NCI-H446 treated with DMSO at 0.1 percent for 48 hours (cell line): Measurements from ENCODE around the gene TMEM179.

Experiments used
- DNase-seq: peaks from one replicate; lab custom pipeline; 2025; lab: John Stamatoyannopoulos, UW

The TMEM179 gene

DNA sequence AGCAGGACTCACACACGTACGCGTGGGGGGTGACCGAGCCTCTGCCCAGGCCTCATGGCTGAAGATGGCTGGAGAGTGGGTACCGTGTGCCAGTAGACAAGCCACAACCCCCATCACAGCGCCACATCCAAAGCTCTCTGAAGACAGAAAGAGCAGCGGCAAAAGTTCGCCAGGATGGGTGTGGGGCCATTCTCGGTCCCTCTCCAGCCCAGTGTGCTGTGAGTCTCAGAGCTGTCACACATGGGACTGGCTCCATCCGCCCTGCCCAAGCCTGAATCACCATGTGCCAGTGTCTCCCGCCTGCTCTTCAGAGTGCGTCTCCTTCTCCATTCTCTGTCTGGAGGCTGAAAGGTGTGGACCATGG lies 5.7 kb downstream of the TMEM179 start:
- no peak for DNase-seq

DNA sequence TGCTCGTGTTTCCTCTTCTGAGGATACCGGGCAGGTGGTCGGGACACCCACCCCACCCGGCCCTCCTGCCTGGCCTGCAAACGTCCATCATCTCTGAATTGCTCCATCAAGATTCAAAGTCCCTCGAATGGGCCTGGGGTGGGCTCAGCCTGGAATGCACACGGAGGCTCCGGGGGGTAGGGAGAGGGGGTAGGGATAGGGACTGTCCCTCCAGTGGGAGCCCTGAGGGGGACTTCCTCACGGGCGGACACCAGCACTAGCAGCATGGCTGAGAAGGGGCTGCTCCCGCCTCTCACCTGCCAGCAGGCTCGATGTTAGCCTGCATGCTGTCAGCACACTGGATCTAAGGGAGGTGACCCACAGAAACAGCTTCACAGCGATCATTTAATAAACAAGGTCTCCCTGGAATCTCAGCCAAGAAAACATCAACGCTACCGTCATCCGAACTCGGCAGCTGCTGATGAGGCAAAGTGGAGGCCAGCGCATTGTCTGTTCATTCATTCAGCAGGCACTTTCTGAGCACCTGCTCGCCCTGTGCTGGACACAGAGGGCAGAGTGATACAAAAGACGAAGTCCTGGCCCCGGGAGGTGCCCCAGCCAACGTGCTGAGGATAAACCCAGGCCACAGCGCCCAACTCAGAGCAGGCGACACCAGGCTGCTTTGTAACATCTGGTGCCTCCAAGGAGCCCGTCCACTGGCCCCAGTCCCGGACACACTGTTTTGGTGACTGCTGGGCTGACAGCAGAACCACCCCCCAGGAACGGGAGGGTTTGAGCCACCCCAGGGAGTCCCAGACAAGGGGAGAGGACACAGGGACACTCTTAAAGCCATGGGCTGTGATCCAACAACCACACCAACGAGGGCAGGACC lies 6.3 kb downstream of the TMEM179 start:
- DNase-seq, result peak; percentile 71

DNA sequence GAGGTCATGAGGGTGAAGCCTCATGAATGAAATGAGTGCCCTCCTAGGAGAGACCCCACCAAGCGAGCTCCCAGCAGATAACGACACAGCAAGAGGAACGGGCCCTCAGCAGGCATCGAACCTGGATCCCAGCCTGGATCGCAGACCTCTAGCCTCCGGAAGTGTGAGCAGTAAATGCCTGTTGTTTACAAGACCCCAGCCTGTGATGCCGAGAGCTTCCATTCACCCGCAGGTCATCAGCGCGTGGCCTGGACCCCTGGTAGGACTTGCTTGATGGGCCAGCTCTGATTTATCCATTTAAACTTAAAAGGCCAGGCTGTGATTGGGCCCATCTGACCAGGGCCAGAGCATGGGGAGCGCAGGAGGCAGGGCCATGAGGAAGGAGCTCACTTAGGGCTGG lies 7.0 kb downstream of the TMEM179 start:
- DNase-seq, result no peak

DNA sequence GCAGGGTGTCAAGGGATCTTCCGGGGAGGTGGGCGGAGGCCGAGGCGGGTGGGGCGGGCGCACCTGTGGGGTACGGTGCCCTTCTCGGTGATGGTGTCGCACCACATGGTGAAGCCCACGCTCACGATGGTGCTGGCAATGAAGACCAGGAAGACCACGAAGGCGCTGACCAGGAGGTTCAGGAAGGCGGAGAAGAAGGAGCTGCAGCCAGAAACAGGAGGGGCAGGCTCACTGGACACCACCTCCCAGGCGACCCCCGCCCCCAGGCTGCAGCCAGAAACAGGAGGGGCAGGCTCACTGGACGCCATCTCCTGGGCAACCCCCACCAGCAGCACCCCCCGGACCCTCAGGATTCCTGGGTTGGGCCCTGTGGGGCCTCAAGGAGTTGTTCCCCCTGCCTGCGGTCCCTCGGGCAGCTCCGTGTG lies 7.6 kb downstream of the TMEM179 start:
- no peak for DNase-seq

DNA sequence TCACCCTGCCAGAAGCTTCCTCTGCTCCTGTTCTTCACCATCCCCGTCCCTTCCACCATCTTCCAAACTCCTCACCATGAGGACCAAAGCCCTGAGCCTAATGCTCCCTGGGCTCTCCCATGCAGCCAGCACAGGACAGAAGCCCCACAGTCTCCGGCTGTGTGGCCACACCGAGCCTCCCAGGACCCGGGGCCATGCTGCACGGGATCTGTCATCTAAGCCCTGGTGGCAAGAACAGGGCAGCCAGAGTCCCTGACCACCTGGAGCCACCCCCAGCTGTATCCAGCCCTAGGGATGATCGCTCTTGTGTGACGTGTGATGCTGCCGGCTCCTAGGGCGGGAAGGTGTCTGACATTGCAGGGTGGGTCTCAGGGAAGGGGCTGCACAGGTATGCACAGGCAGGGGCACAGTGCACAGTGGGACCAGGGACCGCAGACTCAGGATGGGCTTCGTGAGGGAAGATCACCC lies 8.1 kb downstream of the TMEM179 start:
- DNase-seq, result no peak

DNA sequence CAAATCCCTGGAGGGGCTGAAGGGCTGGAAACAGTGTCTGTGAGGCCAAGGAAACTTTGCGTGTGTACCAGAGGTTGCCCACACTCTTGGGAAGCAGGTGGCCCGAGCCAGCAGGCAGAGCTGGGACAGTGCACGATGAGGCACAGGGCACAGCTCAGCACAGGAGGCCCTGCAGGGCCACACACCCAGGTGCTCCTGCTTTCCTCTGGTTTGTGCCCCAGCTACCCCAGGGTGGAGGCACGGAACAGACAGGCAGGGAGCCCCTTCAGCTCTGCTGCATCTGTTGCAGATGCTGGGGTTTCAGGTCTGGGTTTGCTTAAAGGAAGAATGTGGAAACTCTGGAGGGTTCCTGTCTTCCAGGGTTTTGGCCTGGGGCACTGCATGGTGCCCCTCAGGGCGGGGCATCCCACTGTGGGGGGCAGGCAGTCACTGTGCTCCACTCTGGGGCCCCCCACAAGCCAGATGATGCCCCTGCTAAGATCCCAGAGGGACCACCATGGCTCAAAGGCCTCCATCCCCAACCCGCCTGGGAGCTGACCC lies 8.6 kb downstream of the TMEM179 start:
- no peak for DNase-seq

DNA sequence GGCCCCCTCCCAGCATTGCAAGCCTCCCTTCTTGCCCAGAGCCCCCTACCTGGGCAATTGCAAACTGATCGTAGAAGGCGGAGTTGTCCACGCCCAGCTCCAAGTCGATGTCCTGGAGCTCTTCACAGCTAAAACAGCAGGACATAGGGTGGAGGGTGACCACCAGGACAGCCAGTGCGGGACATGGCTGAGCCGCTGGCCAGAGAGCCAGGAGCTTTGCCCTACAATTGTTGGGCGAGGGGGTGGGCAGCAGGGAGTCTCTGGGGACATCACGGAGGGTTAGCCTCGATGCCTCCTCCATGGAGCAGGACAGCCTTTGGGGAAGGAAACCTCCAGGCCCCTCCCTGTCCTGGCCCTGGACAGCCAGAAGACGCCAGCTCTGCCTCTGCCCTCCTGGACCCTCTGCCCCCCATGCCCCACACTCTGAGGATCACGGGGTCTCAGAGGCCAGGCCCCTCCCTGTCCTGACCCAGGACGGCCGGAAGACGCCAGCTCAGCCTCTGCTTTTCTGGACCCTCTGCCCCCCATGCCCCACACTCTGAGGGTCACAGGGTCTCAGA lies 9.4 kb downstream of the TMEM179 start:
- no peak for DNase-seq

DNA sequence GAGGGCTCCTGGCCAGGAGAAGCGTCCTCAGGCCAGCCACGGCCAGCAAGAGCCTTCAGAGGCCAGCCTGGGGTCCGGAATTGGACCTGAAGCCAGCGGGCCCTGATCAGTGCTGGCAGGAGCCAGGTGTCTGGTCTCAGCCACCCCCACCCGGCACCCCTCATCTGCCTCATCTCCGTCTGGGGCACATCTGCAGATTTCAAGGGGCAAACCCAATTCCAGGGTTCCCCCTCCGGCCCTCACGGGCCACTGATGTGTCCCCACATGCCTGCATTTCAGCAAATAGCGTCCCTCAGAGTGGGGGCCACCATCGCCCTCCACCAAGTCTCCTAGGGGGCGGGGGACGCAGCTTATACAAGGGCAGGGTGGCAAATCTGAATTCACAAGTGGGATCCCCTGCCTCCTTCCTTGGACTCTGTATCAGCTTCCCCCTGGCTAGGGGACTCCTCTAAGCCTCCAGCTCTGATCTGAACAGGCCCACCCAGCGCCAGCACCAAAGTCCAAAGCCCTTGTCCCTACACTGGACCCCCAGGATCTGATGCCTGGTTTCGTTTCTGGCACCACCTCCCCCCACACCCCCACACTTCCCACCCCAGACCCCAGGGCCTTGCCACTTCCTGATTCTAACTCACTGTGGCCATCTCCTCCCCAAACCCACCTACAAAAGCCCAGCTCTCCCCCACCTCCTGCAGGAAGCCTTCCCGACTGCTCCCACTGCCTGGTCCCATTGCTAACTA lies 10.1 kb downstream of the TMEM179 start:
- DNase-seq, result no peak

DNA sequence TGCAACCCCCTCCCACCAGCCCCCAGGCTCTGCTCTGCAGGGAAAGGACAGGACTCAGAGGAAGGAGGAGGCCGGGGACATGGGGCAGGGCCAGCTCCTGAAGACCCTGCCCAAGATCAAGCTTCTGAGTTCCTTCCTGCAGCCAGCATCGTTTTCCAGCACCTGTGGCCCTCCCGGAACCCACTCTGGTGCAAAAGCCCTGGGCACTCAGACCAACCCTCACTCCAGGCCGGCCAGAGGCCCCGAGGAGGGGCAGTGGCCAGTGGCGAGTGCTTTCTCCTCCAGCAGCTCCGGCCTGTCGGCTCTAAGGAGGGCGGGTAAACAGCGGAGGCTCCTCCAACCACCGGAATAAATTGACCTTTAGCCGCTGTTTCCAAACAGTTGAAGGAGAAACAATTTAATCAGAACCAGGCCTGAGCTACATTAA lies 10.8 kb downstream of the TMEM179 start:
- no peak for DNase-seq

DNA sequence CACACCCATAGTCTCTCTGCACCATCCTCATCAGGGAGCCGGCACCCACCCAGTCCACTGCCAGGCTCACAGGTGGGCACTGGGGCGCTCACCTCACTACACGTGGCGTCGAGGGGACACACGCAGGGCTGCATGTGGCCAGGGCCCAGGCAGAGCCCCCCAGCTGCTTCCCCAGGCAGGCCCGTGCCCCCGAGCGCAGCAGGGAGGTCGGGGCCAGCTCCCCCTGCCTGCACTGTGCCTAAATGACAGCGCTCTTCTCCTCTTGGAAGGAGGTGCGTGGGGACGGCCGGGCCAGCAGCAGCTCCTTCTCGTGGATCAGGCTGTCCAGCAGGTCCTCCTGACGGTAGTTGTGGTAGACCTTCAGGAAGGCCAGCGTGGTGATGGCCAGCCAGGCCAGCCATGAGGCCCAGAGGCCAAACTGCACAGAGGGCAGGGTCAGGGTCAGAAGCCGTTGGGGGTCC lies 11.3 kb downstream of the TMEM179 start:
- DNase-seq, result no peak

DNA sequence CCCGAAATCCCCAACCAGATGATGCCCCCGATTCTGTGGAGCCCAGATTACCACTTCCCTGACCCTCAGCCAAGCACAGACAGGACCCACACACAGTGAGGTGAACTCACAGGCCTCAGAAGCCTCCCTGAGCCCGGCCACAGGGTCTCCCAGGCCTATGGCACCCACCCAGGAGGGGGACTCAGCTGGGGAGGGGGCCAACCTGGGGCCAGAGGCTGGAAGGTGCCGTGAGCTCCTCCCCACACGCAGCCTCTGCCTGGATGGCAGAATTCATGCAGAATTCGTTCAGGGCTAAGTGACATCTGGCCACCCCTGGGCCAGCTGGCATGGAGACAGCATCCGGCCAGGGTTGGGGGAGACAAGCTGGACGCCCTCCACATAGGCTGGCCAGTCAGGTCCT lies 11.8 kb downstream of the TMEM179 start:
- no peak for DNase-seq

DNA sequence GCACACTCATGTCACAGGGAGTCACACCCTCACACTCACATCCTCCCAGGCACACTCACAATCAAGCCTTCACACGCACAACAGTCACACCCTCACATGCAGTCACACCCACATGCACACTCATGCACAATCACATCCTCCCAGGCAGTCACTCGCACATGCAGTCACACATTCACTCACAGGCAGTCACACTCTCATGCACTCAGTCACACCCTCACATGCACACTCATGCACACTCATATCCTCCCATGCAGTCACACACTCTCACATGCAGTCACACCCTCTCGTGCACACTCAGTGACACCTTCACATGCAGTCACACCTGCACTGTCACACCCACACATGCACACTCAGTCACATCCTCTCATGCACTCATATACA lies 12.3 kb downstream of the TMEM179 start:
- DNase-seq, result no peak

DNA sequence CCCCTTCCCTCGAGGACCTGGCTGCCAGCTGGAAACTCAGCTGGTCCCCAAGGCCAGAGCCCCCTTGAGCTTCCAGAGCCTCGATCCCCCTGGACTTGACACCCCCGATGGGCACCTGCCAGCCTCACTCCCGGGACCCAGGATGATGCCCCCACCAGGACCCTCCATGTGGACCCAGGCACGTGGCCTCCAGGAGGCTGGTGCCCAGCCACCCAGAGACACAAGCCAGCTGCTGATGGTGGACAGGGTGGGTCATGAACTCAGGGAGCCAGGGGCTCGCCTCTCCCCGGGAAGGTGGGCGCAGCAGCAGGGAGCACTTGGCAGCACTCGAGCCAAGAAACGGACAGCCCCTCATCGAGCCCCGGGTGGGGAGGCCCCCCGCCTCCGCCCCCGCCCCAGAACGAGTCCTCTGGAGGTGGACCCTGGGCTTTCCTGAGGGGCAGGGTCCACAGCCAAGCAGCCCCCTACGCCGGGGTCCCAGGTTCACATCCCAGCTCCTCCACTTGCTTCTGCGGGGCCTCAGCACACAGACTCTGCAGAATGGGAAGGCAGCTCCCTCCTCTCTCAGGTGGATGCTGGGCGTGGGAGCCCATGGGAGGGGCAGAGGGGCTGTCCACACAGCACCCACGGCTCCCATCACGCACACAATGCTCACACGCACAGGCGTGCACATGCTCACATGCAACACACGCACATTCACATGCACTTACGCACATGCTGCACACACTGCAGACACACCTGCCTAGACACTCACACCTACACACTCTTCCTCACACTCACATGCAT lies 12.9 kb downstream of the TMEM179 start:
- no peak for DNase-seq

DNA sequence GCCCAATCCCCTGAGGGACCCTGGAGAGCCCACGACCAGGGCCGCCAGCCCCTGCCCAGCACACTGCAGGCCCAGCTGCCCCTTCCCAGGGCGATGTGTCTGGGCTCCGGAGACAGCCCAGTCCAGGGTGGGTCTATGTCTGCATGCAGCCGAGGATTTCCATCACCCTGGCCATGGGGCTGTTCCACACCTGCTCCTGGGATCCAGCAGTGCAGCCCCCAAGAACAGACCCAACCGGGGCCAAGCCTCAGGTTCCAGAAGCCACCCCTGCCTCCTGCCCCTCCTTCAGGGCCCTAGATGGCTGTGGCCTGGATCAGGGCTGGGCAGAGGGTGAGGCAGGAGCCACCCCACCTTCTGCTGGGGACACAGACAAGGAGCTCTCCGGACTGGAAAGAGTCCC lies 13.5 kb downstream of the TMEM179 start:
- no peak for DNase-seq

DNA sequence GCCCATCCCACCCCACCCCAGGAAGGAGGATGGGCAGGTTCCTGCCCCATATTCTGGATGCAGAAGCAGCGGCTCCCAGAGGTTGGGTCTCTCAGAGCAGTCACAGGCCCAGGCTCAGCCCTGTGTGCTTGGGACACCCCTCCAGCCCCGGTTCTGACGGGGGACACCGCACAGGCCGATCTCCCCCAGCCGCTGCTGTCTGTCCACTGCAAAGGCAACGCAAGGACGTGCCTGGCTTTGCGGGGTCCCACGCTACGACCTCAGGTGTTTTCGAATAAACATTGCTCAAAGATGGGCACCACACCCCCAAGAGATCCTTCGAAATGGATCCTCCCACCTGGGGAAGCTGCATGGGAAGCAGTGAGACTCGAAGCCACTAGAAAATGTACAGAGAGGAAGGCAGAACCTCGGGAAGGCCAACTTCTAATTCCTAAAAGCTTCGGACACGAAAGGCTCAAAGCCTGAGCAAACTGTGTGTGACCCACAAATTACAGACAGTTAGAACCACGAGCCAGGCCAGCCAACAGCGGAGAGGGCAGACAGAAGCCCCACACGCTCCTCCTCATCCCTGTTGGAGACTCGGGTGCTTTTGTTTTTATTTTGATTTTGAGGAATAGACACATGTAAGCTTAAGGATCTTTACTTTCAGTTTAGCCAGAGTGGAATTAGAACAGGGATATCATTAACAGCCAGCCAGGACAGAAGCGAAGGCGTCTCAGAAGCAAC lies 14.2 kb downstream of the TMEM179 start:
- DNase-seq, result no peak

DNA sequence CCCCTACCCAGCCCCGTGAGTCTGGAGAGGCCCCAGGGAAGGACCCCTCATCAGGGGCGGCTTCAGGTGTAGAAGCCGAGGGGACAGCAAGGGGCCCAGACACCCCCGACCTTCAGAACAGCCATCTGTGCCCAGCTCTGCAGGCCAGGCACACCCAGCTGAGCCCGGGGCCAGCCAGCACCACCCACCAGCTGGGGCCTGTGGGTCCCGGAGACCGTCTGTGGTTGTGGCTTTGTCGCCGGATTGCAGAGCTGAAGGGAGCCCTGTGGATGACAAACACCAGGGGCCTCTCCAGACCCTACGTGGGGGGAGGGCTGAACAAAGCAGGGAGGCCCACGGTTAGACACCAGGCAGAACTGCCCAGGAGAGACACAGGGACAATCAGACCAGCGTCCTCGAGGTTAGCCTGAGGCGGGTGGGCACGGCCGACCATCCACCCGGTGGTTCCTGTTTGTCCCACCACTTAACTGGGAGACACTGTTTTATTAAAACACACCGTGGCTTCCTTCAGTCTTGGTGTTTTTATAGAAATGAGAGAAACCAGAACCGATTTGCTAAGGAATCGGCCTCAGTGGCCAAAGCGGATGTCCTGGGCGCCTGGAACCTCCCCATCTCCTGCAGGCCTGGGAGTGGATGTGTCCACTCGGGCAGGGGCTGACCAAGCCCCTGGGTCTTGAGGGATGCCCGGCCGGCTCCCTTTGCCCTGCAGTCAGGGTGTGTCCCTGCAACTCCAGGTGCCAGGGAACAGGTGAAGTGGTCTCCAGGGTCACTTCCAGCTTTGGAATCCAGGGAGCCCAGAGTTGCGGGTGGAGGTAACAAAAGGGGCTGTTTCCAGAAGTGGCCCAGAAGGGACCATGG lies 15.0 kb downstream of the TMEM179 start:
- DNase-seq, result no peak

DNA sequence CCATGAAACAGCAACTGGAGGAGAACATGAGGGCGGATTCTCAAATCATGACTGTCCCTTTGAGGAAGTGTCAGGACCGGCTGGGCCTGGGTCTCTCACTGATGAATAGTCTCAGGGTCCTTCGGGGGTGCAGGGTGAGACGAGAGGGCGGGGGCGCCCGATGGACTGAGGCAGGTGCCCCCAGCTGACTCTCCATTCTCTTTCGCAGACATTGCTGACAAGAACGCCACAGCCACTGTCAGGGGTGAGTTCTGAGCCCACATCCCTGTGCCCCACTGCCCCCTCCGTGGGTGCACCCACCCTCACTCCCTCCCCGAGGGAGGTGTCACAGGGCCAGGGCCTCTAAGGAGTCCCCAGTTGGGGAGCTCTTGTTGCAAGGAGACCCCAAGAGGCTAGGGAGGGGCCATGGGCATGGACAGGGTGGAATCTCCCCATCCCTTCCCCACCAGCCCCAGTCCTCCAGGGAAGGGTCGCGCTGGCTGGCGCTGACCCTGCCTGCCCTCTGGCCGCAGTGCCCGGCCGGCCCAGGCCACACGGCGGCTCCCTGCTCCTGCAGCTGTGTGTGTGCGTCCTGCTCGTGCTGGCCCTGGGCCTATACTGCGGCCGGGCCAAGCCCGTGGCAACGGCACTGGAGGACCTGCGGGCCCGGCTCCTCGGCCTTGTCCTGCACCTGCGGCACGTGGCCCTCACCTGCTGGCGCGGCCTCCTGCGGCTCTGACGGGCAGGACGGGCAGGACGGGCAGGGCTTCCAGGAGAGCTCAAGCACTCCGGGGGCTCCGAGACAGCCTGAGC lies 16.3 kb downstream of the TMEM179 start:
- no peak for DNase-seq

DNA sequence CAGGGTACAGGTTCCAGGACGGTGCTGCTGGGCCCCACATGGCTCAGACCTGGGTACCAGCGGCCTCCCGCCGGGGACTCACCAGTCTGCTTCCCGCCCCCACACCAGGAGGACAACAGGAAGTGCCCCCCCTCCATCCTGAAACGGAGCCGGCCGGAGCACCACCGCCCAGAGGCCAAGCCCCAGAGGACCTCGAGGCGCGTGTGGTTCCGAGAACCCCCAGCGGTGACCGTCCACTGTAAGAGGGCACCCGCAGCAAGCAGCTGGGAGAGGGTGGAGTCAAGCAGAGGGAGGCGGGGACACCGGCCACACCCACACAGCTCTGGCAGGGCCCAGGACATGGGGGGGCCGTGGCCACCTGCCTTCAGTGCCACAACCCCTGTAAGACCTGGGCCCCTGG lies 16.9 kb downstream of the TMEM179 start:
- DNase-seq, result no peak
